ENCODE data around the gene RARG.
"Not testable (repeated sequence)": the region's sequence is repeated elsewhere in the genome, so short reads cannot be mapped to it uniquely, and the experiment has no call there.

GRCh38 chr12:53177447-53177846 lies 54.6 kb downstream of the RARG start:
- TF ChIP-seq CTCF (conservative IDR thresholded peaks at IDR 0.05); EZH2 (IDR thresholded peaks at IDR 0.05; ENCODE audit: low read depth): not testable (repeated sequence)
